Nephron progenitor cell (in vitro differentiated cells): Measurements from ENCODE around the gene CNNM2.

Experiments used
- DNase-seq: peaks from one replicate; pipeline ENCODE4 v3.0.0; 2021
- H3K27ac Mint-ChIP-seq: 2 replicates; pipeline ENCODE4 v1.8.0; 2021; ENCODE audit warnings: mild to moderate bottlenecking, moderate library complexity, mixed read lengths
- H3K27me3 Mint-ChIP-seq: 2 replicates; pipeline ENCODE4 v1.8.0; 2021; ENCODE audit warnings: mild to moderate bottlenecking, low read depth, mixed read lengths; ENCODE audit not compliant: poor library complexity
- H3K36me3 Mint-ChIP-seq: 2 replicates; pipeline ENCODE4 v1.8.0; 2021; ENCODE audit warnings: low read depth, mixed read lengths
- H3K4me1 Mint-ChIP-seq: 2 replicates; pipeline ENCODE4 v1.8.0; 2021; ENCODE audit warnings: mixed read lengths
- H3K4me3 Mint-ChIP-seq: 2 replicates; pipeline ENCODE4 v1.8.0; 2021; ENCODE audit warnings: mild to moderate bottlenecking, moderate library complexity, mixed read lengths
- H3K9me3 Mint-ChIP-seq: 2 replicates; pipeline ENCODE4 v1.8.0; 2021; ENCODE audit warnings: mild to moderate bottlenecking, moderate library complexity, mixed read lengths
- TF ChIP-seq, protein P1 (sequence below): fragments of 200-600 bp; sonication (generic); IDR thresholded peaks from 2 replicates; pipeline ENCODE4 v1.5.0; 2021; ENCODE audit warnings: antibody characterized with exemption

The CNNM2 gene

DNA sequence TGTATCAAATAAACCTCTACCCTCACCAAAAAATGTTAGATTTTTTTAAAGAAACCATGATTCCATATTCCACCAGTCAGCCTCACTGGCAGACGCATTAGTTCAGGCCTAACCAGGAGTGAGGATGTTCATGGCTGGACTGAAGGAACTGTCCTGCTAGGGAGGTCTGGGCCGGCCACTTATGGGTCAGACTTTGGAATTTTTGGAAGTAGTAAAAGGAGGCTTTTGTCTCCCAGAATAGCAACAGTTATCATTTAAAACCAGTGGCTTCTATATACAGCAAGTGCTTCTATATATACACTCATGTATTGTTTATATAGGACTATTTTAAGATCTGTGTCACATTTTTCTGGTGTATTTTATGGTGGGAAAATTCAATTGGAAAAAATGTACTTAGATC lies 120.5 kb downstream of the CNNM2 start:
- H3K4me3 Mint-ChIP-seq = no peak overlapping the region
- no peaks in the 10 kb centered on the region for H3K9me3 Mint-ChIP-seq

DNA sequence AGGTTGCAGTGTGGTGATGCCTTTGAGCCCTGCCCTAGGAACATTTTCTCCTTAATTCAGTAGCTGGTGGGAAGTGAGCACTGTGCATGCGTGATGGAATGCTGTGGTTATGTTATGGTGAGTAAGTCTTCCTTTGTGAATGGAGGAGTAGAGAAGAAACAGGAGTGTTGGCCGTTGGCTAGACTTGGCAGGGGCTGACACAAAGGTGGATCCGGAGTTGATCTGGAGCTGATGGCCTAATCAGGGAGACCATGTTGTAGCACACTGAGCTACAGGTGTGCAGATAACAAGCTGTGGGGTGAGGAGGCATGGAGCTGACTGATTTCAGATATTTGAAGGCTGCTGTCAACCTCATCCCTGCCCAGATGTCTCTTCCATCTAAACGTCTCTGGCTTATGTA lies 122.3 kb downstream of the CNNM2 start:
- TF ChIP-seq, protein P1, sequence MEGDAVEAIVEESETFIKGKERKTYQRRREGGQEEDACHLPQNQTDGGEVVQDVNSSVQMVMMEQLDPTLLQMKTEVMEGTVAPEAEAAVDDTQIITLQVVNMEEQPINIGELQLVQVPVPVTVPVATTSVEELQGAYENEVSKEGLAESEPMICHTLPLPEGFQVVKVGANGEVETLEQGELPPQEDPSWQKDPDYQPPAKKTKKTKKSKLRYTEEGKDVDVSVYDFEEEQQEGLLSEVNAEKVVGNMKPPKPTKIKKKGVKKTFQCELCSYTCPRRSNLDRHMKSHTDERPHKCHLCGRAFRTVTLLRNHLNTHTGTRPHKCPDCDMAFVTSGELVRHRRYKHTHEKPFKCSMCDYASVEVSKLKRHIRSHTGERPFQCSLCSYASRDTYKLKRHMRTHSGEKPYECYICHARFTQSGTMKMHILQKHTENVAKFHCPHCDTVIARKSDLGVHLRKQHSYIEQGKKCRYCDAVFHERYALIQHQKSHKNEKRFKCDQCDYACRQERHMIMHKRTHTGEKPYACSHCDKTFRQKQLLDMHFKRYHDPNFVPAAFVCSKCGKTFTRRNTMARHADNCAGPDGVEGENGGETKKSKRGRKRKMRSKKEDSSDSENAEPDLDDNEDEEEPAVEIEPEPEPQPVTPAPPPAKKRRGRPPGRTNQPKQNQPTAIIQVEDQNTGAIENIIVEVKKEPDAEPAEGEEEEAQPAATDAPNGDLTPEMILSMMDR = no peak
- H3K36me3 Mint-ChIP-seq = no peaks in the 10 kb centered on the region
- H3K4me3 Mint-ChIP-seq = no peak overlapping the region
- H3K9me3 Mint-ChIP-seq = no peaks in the 10 kb centered on the region
- peaks cover 7% of the 10 kb centered on the region for H3K27me3 Mint-ChIP-seq
- H3K4me1 Mint-ChIP-seq = peaks cover 21% of the 10 kb centered on the region
- DNase-seq = no peak
- H3K27ac Mint-ChIP-seq = no peak overlapping the region

More for the DNA sequence above, 120.5 kb downstream of the CNNM2 start:
- H3K36me3 Mint-ChIP-seq = no peaks in the 10 kb centered on the region
- DNase-seq = no peak
- TF ChIP-seq, protein P1 = no peak
- H3K27me3 Mint-ChIP-seq = peaks cover 3% of the 10 kb centered on the region
- H3K4me1 Mint-ChIP-seq = peaks cover 23% of the 10 kb centered on the region
- no peak overlapping the region for H3K27ac Mint-ChIP-seq

DNA sequence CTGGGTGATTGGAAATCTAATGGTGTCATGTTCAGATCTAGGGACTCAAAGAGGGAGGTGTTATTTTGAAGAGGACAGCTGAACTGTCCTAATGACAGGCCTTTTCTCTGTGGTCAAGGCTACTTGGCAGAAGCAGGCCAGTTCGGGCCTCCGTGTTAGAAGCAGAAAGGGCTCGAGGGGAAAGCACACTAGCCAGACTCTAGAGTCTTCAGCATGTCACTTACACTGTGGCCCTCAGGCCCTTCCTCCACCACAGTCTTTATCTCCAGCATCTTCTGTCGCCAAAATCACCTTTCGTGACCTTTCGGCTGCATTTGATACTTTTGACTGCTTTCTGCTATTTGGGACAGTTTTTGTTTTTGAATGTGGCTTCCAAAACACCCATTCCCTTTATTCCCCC lies 123.3 kb downstream of the CNNM2 start:
- no peaks in the 10 kb centered on the region for H3K36me3 Mint-ChIP-seq
- no peak overlapping the region for H3K4me3 Mint-ChIP-seq
- H3K4me1 Mint-ChIP-seq = peaks cover 17% of the 10 kb centered on the region
- no peak for DNase-seq
- peaks cover 7% of the 10 kb centered on the region for H3K27me3 Mint-ChIP-seq
- TF ChIP-seq, protein P1 = no peak
- no peak overlapping the region for H3K27ac Mint-ChIP-seq
- no peaks in the 10 kb centered on the region for H3K9me3 Mint-ChIP-seq

DNA sequence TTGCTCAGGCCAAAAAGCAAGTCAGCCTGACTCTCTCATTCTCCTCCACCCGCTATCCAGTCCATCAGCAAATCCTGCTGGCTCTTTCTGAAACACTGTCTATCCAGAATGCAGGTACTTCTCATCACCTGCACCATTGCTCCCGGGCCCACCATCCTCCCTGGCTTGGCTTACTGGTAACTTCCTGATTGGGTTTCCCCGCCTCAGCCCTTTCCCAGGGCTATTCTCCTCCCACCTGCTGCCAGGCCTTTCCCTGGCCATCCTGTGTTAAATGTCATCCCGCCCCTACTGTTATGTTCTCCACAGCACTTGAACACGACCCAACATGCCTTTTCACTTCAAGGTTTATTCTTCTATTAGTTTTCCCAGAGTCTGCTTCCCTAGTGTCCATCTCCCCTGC lies 124.0 kb downstream of the CNNM2 start:
- H3K27ac Mint-ChIP-seq = peak overlapping the region; percentile 17
- H3K9me3 Mint-ChIP-seq = no peaks in the 10 kb centered on the region
- H3K4me1 Mint-ChIP-seq = peaks cover 17% of the 10 kb centered on the region
- H3K36me3 Mint-ChIP-seq = no peaks in the 10 kb centered on the region
- DNase-seq = no peak
- TF ChIP-seq, protein P1 = no peak
- H3K4me3 Mint-ChIP-seq = no peak overlapping the region
- H3K27me3 Mint-ChIP-seq = peaks cover 7% of the 10 kb centered on the region

DNA sequence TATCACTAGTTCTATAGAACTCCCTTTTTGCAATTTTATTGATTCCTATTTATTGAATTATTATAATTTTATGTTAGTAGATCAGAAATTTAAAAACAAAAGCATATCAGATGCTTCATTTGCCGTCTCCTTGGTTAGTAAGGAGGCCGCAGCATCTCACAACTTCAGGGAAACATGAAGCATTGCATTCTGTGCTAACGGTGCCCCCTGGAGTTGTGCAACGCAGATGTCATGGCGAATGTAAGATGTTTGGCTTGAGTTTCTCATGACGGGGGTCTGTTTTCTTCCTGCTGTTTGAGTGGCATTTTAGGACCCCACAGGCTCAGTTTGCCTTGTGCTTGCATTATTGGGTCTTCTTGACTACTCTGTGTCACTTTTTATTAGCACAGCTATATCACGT lies 124.8 kb downstream of the CNNM2 start:
- DNase-seq = no peak
- no peak overlapping the region for H3K4me3 Mint-ChIP-seq
- peaks cover 17% of the 10 kb centered on the region for H3K4me1 Mint-ChIP-seq
- H3K27ac Mint-ChIP-seq = no peak overlapping the region
- H3K36me3 Mint-ChIP-seq = no peaks in the 10 kb centered on the region
- H3K27me3 Mint-ChIP-seq = peaks cover 7% of the 10 kb centered on the region
- TF ChIP-seq, protein P1 = no peak
- H3K9me3 Mint-ChIP-seq = no peaks in the 10 kb centered on the region

- Mint-ChIP-seq H3K4me1 (peaks cover 17% of the 10 kb centered on the region), H3K27me3 (peaks cover 4% of the 10 kb centered on the region), H3K4me3 (no peak overlapping the region), H3K27ac (no peak overlapping the region), H3K36me3 (no peaks in the 10 kb centered on the region), H3K9me3 (no peaks in the 10 kb centered on the region)
- TF ChIP-seq, protein P1 = no peak
- no peak for DNase-seq
These were observed 126.9 kb downstream of the CNNM2 start for GRCh38 chr10:103044942-103045489.
